ENCODE data around the gene TRIM4. TPM values are rescaled to one million over a fixed set of nuclear protein-coding genes. Genes with fewer than 3 reads are reported as not detected.
A peak's percentile ranks its signal among the peaks of the same experiment; 100 is the strongest.
"Not testable (repeated sequence)": the region's sequence is repeated elsewhere in the genome, so short reads cannot be mapped to it uniquely, and the experiment has no call there.

TRIM4 gene
- polyA plus RNA-seq, 3 donors: 30.1 to 39.5 (median 31.1) TPM

GRCh38 chr7:99928994-99929729, 9.8 kb upstream of the TRIM4 start, which contains the start of gene GJC3:
Gene GJC3 (minus strand): TSS chr7:99929620. CDS start chr7:99929620, 0 bp downstream.
- DNase-seq: peak; percentile 37

GRCh38 chr7:99928188-99928587, 8.9 kb upstream of the TRIM4 start:
- no peak for DNase-seq

GRCh38 chr7:99927536-99927935, 8.2 kb upstream of the TRIM4 start:
- no peak for DNase-seq

GRCh38 chr7:99926321-99926720, 7.0 kb upstream of the TRIM4 start:
- no peak for DNase-seq

GRCh38 chr7:99923200-99923599, 3.9 kb upstream of the TRIM4 start:
- DNase-seq: no peak

- peak; percentile 8 for DNase-seq
These were observed 819 bp upstream of the TRIM4 start for GRCh38 chr7:99920149-99920548.

- no peak for DNase-seq
These were observed 433 bp upstream of the TRIM4 start for GRCh38 chr7:99919814-99920112.

- DNase-seq: no peak
These were observed 8.4 kb downstream of the TRIM4 start for GRCh38 chr7:99910976-99911375.

GRCh38 chr7:99901581-99901980, 17.7 kb downstream of the TRIM4 start:
- DNase-seq: no peak

GRCh38 chr7:99899830-99900519, 19.4 kb downstream of the TRIM4 start:
- DNase-seq: no peak

- DNase-seq: no peak
These were observed 20.5 kb downstream of the TRIM4 start for GRCh38 chr7:99898836-99899235.

- no peak for DNase-seq
These were observed 21.3 kb downstream of the TRIM4 start for GRCh38 chr7:99898023-99898357.

GRCh38 chr7:99897322-99898022, 21.9 kb downstream of the TRIM4 start:
- DNase-seq: no peak

- DNase-seq: no peak
These were observed 24.6 kb downstream of the TRIM4 start for GRCh38 chr7:99894738-99895137.

GRCh38 chr7:99893280-99893679, 26.1 kb downstream of the TRIM4 start:
- no peak for DNase-seq

- not testable (repeated sequence) for DNase-seq
These were observed 29.0 kb downstream of the TRIM4 start for GRCh38 chr7:99890348-99890747.

GRCh38 chr7:99888366-99888765, 31.0 kb downstream of the TRIM4 start:
- DNase-seq: not testable (repeated sequence)

- no peak for DNase-seq
These were observed 38.0 kb downstream of the TRIM4 start for GRCh38 chr7:99881370-99881769.

- DNase-seq: no peak
These were observed 42.4 kb downstream of the TRIM4 start, which contains the start of gene OR2AE1 for GRCh38 chr7:99876933-99877332. Gene OR2AE1 (minus strand): TSS chr7:99877033. CDS start chr7:99877033, 0 bp downstream.

GRCh38 chr7:99876491-99876890, 42.8 kb downstream of the TRIM4 start:
- DNase-seq: no peak

- no peak for DNase-seq
These were observed 51.1 kb downstream of the TRIM4 start for GRCh38 chr7:99868246-99868645.

- not testable (repeated sequence) for DNase-seq
These were observed 51.9 kb downstream of the TRIM4 start for GRCh38 chr7:99867477-99867876.

GRCh38 chr7:99863847-99864440, 55.4 kb downstream of the TRIM4 start:
- DNase-seq: no peak
